ENCODE results near the gene RNASEL.

Gene RNASEL

DNA sequence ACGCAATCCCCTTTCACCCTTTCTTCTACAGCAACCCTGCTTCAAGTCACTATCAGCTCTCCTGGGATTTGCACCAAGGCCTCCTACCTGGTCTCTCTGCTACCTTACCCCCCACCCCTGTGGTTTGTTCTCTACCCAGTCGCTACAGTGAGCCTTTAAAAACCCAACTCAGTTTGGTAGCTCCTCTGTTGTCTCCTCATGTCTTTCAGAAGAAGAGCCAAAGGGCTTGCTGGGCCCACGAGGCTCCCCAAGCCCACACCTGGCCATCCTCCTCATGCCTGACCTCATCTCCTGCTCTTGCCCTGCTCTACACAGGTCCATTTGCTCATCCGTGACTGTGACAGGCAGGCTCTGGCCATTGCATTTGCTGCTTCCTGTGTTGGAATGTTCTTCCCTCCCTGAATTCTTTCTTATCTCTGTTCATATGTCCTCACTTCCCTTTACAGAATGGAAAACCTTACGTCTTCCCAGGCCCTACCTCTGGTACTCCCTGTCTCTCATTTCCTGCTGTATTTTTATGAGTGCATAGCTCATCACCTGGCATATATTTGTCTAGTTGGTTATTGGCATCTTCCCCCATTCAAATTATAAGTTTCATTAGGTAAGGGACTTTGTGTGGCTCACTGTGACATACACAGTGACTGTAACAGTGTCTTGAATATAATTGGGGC, 11.8 kb upstream of the RNASEL start:
- DNase-seq (ENCODE audit: low spot score) = no peak

GRCh38 chr1:182600036-182600713, 11.1 kb upstream of the RNASEL start:
- DNase-seq (ENCODE audit: low spot score) = no peak

DNA sequence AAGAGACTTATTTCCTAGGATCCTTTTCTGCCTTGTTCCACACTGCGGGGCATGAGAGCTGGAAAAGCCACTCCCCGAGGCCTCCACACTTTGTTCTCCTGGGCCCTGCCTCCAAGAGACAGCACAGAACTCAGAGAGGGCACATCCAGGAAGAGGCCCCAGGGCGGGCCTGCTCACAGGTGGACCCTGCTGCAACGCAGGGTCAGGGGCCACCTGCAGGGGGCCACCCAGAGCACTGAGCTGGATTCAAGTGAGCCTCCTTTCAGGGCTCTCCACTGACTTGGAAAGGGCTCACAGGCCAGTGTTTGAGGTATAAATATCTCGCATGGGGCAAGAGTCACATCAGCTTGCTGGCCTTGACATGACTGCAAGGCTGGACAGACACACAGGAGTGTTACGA, 10.3 kb upstream of the RNASEL start:
- no peak for DNase-seq (ENCODE audit: low spot score)

- DNase-seq (ENCODE audit: low spot score) = no peak
Measured at GRCh38 chr1:182598296-182598695, 9.2 kb upstream of the RNASEL start.

DNA sequence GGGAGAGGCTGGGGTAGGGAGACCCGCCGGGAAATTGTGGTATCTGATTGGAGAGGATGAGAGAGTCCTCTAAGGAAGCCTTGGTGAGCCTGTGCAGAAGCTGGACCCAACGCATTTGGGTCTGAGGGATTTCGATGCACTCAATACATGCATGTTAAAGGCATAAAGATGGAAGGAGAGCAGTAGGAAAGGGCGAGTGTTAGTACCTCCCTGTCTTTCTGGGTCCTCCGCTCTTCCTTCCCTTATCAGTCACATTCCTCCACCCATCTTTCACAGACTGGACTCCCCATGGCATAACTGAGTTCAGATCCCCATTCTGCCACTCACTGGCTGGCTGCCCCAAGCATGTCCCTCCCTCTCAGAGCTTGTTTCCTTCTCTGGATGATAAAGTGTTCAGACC, 7.9 kb upstream of the RNASEL start:
- DNase-seq (ENCODE audit: low spot score) = no peak

DNA sequence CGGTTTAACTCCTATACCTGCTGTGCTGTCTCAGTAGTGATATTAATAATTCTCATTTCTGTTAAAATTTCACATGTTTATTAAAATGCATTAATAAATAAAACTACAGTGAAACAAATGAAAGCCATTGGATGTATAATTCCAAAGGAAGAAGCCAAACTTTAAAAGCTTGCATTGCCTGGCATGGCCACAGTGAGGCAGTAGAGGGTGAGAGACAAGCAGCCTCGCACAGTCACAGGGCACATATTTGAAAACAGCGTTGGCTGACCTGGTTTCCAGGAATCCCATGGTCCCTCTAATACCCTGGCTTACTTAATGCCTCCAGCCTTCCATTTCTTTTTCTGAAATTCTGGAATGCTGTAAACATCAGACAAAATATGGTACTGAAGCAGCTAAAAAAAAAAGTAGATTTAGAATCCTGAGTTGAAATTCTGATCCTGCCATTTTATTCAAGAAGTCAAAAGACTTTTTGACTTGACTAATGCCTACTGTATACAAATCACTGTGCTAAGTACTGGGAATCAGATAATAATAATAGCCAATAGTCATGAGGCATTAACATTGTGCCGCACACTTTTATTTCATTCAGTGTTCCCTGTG, 6.7 kb upstream of the RNASEL start:
- peak; percentile 93 for DNase-seq (ENCODE audit: low spot score)

GRCh38 chr1:182589931-182590330, 875 bp upstream of the RNASEL start:
- DNase-seq (ENCODE audit: low spot score) = no peak

DNA sequence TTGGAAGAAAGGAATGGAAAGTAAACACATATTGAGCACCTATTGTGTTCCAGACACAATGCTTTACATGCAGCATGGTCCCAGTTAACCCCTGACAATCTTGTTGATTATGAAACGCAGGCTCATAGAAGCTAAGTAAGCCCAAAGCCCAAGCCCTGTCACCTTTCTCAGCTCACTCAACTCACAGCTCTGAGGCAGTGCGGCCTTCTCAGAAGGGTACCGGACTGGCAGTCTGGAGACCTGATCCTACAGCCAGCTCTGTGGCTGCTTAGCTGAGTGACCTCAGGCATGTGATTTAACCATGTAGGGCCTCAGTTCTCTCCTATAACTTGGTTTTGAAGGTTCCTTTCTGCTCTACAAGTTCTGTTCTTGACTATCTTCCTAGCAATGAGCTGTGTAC, 464 bp upstream of the RNASEL start:
- no peak for DNase-seq (ENCODE audit: low spot score)

DNA sequence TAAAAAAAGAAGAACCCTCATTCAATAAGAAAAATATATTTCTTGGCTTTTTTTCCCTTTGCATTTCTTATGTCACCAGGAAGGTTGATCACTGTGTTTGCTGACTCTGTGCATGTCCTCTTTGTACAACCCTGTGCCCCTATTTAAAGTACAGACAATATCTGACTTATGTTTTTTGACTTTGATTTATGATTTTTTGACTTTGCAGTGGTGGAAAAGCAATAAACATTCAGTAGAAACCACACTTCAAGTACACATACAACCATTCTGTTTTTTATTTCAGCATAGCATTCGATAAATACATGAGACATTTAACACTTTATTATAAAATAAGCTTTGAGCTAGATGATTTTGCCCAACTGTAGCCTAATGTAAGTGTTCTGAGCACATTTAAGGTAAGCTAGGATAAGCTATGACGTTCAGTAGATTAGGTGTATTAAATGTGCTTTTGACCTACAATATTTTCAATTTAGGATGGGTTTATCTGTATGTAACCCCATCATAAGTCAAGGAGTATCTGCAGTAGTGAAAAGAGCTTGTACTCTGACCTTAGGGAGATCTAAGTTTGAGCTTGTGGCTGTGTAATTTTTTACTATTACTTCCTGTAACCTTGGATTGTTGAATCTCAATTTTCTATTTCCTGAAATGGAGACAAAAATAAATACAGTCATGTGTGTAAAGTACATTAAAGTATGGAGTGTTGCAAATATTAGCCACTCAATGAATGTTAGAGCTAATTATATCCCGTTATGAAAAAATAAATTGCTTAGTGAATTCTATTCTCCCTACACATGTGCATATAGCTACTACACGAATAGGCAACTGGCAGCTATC, 1.2 kb downstream of the RNASEL start:
- no peak for DNase-seq (ENCODE audit: low spot score)

GRCh38 chr1:182587093-182587492, 2.0 kb downstream of the RNASEL start:
- DNase-seq (ENCODE audit: low spot score) = no peak

DNA sequence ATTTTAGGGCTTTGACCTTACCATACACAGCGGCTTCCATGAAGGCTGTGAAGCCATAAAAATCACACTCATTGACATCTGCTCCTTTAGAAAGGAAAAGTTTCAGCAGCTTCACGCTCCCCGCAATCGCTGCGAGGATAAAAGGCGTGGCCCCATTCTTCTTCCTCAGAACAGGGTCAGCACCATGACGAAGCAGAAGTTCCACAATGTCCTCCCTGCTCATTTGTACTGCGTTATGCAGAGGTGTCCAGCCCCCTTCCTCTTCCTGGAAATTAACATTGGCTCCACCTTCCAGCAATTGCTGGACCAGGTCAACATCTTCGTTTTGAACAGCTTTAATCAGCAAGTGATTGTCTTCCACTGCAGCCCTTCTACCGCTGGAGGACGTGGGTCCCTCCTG, 2.7 kb downstream of the RNASEL start:
- no peak for DNase-seq (ENCODE audit: low spot score)

DNA sequence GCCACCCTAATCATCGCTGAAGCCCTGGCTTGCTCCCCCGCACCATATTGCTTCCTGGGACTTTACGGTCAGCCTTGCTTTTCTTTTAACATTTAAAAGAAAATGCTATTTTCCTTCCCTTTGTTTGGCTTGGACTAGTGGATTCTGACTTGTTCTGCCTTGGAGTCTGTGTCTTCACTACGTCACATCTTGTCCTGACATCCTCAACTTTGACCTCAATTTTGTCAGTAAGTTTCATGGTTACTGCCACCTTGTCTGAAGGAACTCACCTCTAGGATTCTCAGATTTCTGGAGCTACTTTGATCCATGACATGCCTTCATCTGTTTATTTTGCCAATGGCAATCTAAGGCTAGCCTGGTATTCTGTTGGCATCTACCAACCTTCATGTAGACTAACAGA, 4.3 kb downstream of the RNASEL start:
- no peak for DNase-seq (ENCODE audit: low spot score)

- DNase-seq (ENCODE audit: low spot score) = no peak
Measured at GRCh38 chr1:182580736-182581135, 8.3 kb downstream of the RNASEL start.

DNA sequence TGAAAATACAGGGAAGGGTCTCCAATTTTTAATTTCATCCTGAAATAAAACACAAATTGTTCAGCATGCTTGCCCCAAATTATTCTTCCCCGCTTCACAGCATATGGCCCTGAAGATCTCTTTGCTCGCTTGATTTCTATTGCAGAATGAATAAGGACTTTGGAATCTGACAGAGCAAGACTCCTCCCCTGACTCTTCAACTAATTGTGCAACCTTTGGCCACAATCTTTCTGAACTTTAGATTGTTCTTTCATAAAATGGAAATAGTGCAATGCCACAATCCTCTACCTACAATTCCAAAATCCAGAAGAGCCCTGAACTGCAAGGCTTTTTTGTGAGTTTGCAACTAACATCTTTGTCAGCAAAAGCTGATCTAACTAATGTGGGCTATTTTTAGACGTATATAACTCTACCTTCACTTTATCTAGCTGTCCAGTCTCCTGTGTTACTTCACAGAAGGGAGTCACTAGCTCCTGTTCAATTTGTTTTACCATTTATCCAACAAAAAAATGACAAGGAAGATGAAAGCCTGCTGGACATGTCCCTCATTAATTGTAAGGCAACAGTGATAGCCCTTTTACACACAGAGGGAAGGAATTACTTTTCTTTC, 13.4 kb downstream of the RNASEL start:
- no peak for DNase-seq (ENCODE audit: low spot score)

- no peak for DNase-seq (ENCODE audit: low spot score)
Measured at GRCh38 chr1:182574156-182574555, 14.9 kb downstream of the RNASEL start.

- no peak for DNase-seq (ENCODE audit: low spot score)
Measured at GRCh38 chr1:182570611-182570970, 18.5 kb downstream of the RNASEL start.

- DNase-seq (ENCODE audit: low spot score) = no peak
Measured at GRCh38 chr1:182569939-182570610, 19.0 kb downstream of the RNASEL start.

DNA sequence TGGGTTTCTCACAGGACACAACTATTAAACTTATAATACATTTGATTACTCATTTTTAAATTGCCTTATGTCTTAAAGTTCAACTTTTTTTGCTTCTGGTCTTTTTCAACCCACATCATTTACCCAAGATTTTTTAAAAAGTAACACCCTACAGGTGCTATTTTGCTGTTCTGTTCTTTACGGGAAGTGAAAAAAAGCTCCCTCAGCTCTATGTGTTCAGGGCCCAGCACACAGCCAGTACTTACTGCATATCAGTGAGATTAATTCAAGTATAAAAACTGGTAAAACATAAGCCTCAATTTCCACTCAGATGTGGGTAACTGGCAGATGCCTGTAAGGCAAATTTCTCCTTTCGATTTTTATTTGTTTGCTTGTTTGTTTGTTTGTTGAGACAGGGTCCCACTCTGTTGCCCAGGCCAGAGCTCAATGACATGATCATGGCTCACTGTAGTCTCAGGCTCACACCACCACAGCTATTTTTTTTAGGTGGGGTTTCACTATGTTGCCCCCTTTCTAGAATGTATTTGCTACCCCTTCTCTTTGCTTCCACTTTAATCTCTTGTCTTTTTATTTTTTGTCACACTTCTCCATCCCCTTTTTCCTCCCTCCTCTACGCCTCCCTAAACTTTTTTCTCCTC, 20.3 kb downstream of the RNASEL start:
- DNase-seq (ENCODE audit: low spot score) = no peak

DNA sequence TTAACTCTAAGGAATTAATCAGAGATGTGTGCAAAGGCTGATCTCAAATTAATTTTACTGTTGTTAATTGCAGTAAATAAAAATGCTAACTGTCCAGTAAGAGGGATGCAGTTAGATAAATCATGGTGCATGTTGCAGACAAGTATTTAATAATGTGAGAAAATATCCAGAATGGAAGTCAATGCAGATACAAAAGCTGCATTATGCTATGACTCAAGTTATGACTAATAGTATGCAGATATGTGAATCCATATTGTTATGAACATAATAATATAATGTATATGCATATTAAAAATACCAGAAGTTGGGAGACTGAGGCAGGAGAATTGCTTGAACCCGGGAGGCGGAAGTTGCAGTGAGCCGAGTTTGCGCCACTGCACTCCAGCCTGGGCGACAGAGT, 21.4 kb downstream of the RNASEL start:
- no peak for DNase-seq (ENCODE audit: low spot score)

GRCh38 chr1:182565537-182565936, 23.5 kb downstream of the RNASEL start:
- no peak for DNase-seq (ENCODE audit: low spot score)

GRCh38 chr1:182564406-182565004, 24.6 kb downstream of the RNASEL start:
- DNase-seq (ENCODE audit: low spot score) = no peak

Measured in COLO829 (cell line).